Measurements from ENCODE around the gene PSPC1. TPM values are rescaled to one million over a fixed set of nuclear protein-coding genes. Genes with fewer than 3 reads are reported as not detected.
"Not testable (repeated sequence)": the region's sequence is repeated elsewhere in the genome, so short reads cannot be mapped to it uniquely, and the experiment has no call there.

The PSPC1 gene
- total RNA-seq, 1 donor from 2014 or later = 77.0 TPM

DNA sequence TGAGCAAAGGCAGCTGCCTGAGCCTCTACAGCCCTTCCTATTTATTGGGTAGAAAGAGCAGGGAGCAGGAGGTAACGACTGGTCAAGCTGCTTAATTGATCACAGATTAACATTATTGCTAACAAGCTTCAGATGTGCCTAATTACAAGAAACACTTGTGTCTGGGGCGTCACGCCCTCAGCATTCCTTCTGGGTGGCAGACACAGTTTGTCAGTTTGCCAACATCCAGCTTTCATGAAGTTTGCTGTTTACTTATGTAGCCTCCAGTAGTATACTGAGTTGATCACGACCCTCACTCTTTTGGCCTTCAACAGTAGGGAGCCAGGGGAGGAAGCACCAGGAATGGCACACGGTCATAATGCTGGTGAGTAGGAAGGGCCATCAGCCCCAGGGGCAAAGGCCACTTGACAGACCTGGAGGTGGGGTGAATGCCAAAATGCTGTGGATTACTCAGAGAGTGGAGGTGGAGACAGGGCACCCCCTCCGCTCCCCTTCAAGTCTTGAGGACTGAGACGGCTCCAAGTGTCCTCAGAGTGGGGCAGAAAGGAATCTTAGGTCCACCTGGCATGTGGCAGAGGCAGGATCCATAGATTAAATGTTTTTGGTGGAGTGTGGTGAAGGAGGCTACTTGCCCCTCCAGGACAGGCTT, 34.9 kb upstream of the PSPC1 start:
- TF ChIP-seq EZH2phosphoT487 (IDR thresholded peaks at IDR 0.05) (no peak), EZH2 (IDR thresholded peaks at IDR 0.05) (no peak)
- TF ChIP-seq, protein P1, sequence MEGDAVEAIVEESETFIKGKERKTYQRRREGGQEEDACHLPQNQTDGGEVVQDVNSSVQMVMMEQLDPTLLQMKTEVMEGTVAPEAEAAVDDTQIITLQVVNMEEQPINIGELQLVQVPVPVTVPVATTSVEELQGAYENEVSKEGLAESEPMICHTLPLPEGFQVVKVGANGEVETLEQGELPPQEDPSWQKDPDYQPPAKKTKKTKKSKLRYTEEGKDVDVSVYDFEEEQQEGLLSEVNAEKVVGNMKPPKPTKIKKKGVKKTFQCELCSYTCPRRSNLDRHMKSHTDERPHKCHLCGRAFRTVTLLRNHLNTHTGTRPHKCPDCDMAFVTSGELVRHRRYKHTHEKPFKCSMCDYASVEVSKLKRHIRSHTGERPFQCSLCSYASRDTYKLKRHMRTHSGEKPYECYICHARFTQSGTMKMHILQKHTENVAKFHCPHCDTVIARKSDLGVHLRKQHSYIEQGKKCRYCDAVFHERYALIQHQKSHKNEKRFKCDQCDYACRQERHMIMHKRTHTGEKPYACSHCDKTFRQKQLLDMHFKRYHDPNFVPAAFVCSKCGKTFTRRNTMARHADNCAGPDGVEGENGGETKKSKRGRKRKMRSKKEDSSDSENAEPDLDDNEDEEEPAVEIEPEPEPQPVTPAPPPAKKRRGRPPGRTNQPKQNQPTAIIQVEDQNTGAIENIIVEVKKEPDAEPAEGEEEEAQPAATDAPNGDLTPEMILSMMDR (IDR thresholded peaks at IDR 0.05) = no peak

DNA sequence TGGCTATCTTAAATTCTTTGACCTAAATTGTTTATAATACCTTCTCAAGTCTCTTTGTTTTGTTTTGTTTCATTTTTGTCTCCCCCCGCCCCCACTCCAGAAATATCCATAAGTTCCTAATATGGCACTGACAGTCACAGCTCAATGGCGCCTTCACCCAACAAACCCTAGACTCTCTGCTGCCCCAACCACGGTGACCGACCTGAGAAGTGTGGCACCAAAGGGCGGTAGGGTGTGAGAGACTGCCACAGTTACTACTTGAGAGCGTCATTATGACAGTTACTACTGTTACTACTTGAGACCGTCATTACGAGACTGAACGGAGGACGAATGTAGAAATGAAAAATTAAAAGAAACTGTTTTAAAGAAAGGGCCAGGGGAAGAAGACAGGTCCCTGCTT, 34.4 kb upstream of the PSPC1 start:
- H3K4me2 ChIP-seq = no peak overlapping the region
- TF ChIP-seq EZH2phosphoT487 (IDR thresholded peaks at IDR 0.05) (no peak), EZH2 (IDR thresholded peaks at IDR 0.05) (no peak)
- TF ChIP-seq, protein P1 (IDR thresholded peaks at IDR 0.05) = no peak
- no peaks in the 10 kb centered on the region for H3K4me1 ChIP-seq
- Mint-ChIP-seq H3K27ac (no peak overlapping the region), H3K9me3 (no peaks in the 10 kb centered on the region), H3K4me1 (no peaks in the 10 kb centered on the region), H3K4me3 (no peak overlapping the region), H3K36me3 (peaks cover 27% of the 10 kb centered on the region), H3K27me3 (ENCODE audit: insufficient read depth, low read depth) (peaks cover 4% of the 10 kb centered on the region)
- no peak overlapping the region for H3K4me3 ChIP-seq
- no peaks in the 10 kb centered on the region for H3F3A ChIP-seq (ENCODE audit: low read depth)
- no peak overlapping the region for H3K9ac ChIP-seq
- no peaks in the 10 kb centered on the region for H3K36me3 ChIP-seq
- no peaks in the 10 kb centered on the region for H3K9me3 ChIP-seq (ENCODE audit: low read depth)
- H3K27me3 ChIP-seq = no peaks in the 10 kb centered on the region
- no peaks in the 10 kb centered on the region for H3K79me2 ChIP-seq (ENCODE audit: low read depth)
- H4K20me1 ChIP-seq (ENCODE audit: low read depth) = peaks cover 4% of the 10 kb centered on the region
- H2AFZ ChIP-seq (replicated peaks) = no peak overlapping the region
- no peak overlapping the region for H3K27ac ChIP-seq
- no peak for DNase-seq (ENCODE audit: low spot score)

More for the DNA sequence above, 34.9 kb upstream of the PSPC1 start:
- Histone ChIP-seq H3K4me2 (no peak overlapping the region), H3K4me1 (no peaks in the 10 kb centered on the region), H3K9ac (no peak overlapping the region), H3K9me3 (ENCODE audit: low read depth) (no peaks in the 10 kb centered on the region), H2AFZ (replicated peaks) (no peak overlapping the region), H3K4me3 (no peak overlapping the region), H3K27ac (no peak overlapping the region), H3K27me3 (no peaks in the 10 kb centered on the region), H4K20me1 (ENCODE audit: low read depth) (peaks cover 4% of the 10 kb centered on the region), H3K79me2 (ENCODE audit: low read depth) (no peaks in the 10 kb centered on the region), H3F3A (ENCODE audit: low read depth) (no peaks in the 10 kb centered on the region), H3K36me3 (no peaks in the 10 kb centered on the region)
- H3K9me3 Mint-ChIP-seq = no peaks in the 10 kb centered on the region
- peaks cover 2% of the 10 kb centered on the region for H3K27me3 Mint-ChIP-seq (ENCODE audit: insufficient read depth, low read depth)
- H3K36me3 Mint-ChIP-seq = peaks cover 24% of the 10 kb centered on the region
- no peak overlapping the region for H3K27ac Mint-ChIP-seq
- DNase-seq (ENCODE audit: low spot score) = no peak
- H3K4me1 Mint-ChIP-seq = no peaks in the 10 kb centered on the region
- no peak overlapping the region for H3K4me3 Mint-ChIP-seq

DNA sequence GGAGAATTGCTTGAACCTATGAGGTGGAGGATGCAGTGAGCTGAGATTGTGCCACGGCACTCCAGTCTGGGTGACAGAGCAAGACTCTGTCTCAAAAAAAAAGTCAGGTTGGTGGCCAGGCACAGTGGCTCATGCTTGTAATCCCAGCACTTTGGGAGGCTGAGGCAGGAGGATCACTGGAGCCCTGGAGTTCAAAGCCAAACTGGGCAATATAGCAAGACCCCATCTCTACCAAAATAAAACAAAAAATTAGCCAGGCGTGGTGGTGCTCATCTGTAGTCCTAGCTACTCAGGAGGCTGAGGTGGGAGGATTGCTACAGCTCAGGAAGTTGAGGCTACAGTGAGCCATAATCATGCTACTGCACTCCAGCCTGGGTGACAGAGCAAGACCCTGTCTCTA, 33.1 kb upstream of the PSPC1 start:
- not testable (repeated sequence) for H3F3A ChIP-seq (ENCODE audit: low read depth); H2AFZ ChIP-seq (replicated peaks)

DNA sequence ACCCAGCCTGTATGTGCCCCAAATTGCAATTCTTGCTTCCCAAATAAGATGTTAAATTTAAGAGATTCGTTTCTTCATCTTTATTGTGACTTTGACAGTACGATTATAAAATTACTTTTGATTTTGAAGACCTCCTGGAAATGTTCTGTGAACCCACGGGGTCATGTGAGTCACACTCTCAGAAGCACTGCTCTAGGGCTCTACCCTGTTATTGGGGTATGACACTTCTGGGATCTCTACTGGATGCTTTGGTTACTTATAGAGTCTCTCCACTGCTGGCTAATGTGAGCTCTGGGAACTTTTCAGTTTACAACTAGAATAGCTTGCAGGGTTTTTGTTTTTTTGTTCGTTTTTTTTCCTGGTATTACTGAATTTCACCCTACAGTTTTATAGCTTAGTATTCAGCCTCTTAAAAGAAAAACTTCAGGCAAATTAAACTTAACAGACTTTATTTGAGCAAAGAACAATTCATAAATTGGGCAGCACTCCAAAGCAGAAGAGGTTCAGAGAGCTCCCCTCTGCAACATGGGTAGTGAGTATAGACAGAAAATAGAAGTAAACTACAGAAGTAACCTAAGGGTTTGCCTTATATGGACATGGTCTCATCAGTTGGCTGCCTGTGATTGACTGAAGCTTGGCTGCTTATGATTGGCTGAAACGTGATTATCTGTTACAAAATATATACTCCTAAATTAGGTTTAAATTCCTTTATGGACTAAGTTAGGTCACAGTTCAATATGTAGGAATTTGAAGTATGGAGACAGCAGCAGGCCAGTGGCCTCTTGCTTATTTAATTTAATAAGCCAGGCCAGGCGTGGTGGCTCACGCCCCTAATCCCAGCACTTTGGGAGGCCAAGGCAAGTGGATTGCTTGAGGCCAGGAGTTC, 28.5 kb upstream of the PSPC1 start:
- no peak overlapping the region for H2AFZ ChIP-seq (replicated peaks)
- no peak overlapping the region for H3K9ac ChIP-seq
- no peaks in the 10 kb centered on the region for H4K20me1 ChIP-seq (ENCODE audit: low read depth)
- no peaks in the 10 kb centered on the region for H3K36me3 ChIP-seq
- H3F3A ChIP-seq (ENCODE audit: low read depth) = no peaks in the 10 kb centered on the region
- Mint-ChIP-seq H3K9me3 (no peaks in the 10 kb centered on the region), H3K27ac (no peak overlapping the region), H3K27me3 (ENCODE audit: insufficient read depth, low read depth) (peaks cover 2% of the 10 kb centered on the region), H3K4me1 (no peaks in the 10 kb centered on the region), H3K4me3 (no peak overlapping the region), H3K36me3 (peaks cover 9% of the 10 kb centered on the region)
- TF ChIP-seq, protein P1 (IDR thresholded peaks at IDR 0.05) = no peak
- H3K4me1 ChIP-seq = no peaks in the 10 kb centered on the region
- no peak overlapping the region for H3K4me3 ChIP-seq
- H3K79me2 ChIP-seq (ENCODE audit: low read depth) = no peaks in the 10 kb centered on the region
- no peak overlapping the region for H3K27ac ChIP-seq
- no peak overlapping the region for H3K4me2 ChIP-seq
- no peak for DNase-seq (ENCODE audit: low spot score)
- H3K27me3 ChIP-seq = no peaks in the 10 kb centered on the region
- no peaks in the 10 kb centered on the region for H3K9me3 ChIP-seq (ENCODE audit: low read depth)

More for the DNA sequence above, 33.1 kb upstream of the PSPC1 start:
- not testable (repeated sequence) for H3K27me3 Mint-ChIP-seq (ENCODE audit: insufficient read depth, low read depth); H3K36me3 ChIP-seq; H3K4me2 ChIP-seq; H3K9ac ChIP-seq; H3K27me3 ChIP-seq; H3K4me3 Mint-ChIP-seq; H3K79me2 ChIP-seq (ENCODE audit: low read depth); DNase-seq (ENCODE audit: low spot score); H3K9me3 Mint-ChIP-seq; H4K20me1 ChIP-seq (ENCODE audit: low read depth); H3K4me3 ChIP-seq; H3K4me1 ChIP-seq; H3K27ac Mint-ChIP-seq; H3K27ac ChIP-seq; H3K4me1 Mint-ChIP-seq; H3K9me3 ChIP-seq (ENCODE audit: low read depth)
- H3K36me3 Mint-ChIP-seq = peaks cover 22% of the 10 kb centered on the region
